HepG2 (cell line): ENCODE measurements around the gene RMI1.

ENCODE experiments used
- ATF7-NPFF ChIP-seq: sonication (generic); formaldehyde crosslinking; IDR thresholded peaks from 2 replicates; pipeline ENCODE4 v1.8.1; 2023; ENCODE audit warnings: mild to moderate bottlenecking, low read depth, missing genetic modification reagents, moderate library complexity
- CEBPB ChIP-seq: IDR thresholded peaks from 2 replicates; pipeline ENCODE4 v1.6.1; 2011; ENCODE audit warnings: low read depth, low read length, improper control_type of control experiment, borderline replicate concordance
- CTCF ChIP-seq: sonication (generic); formaldehyde crosslinking; IDR thresholded peaks from 2 replicates; pipeline ENCODE4 v1.5.0; 2020; ENCODE audit warnings: mild to moderate bottlenecking, missing genetic modification reagents, moderate library complexity
- MEF2D ChIP-seq: sonication (generic); formaldehyde crosslinking; IDR thresholded peaks from 2 replicates; pipeline ENCODE4 v1.5.1; 2020; ENCODE audit warnings: mild to moderate bottlenecking, missing genetic modification reagents
- POLR2A ChIP-seq, 2 experiments: IDR thresholded peaks; 2 replicates each; pipeline ENCODE4 v1.6.1; 2011; ENCODE audit warnings: low read depth in 2 of 2, low read length in 2 of 2, mild to moderate bottlenecking in 1 of 2, moderate library complexity in 1 of 2; ENCODE audit not compliant: insufficient read depth in 1 of 2
- SATB2 ChIP-seq: sonication (generic); formaldehyde crosslinking; IDR thresholded peaks from 2 replicates; pipeline ENCODE4 v1.5.0; 2020; ENCODE audit warnings: missing genetic modification reagents
- TCF7L2 ChIP-seq: IDR thresholded peaks from 2 replicates; pipeline ENCODE4 v1.6.1; 2011; ENCODE audit warnings: mild to moderate bottlenecking, low read depth, low read length, moderate library complexity
- TRIM24 ChIP-seq: sonication (generic); formaldehyde crosslinking; IDR thresholded peaks from 2 replicates; pipeline ENCODE4 v1.8.0; 2022; ENCODE audit warnings: mild to moderate bottlenecking, missing genetic modification reagents
- ZNF225 ChIP-seq: sonication (generic); formaldehyde crosslinking; IDR thresholded peaks from 2 replicates; pipeline ENCODE4 v1.4.0; 2020; ENCODE audit warnings: mild to moderate bottlenecking, missing genetic modification reagents
- ZNF703 ChIP-seq: sonication (generic); formaldehyde crosslinking; IDR thresholded peaks from 2 replicates; pipeline ENCODE4 v1.5.1; 2020; ENCODE audit warnings: missing genetic modification reagents, mild to moderate bottlenecking, moderate library complexity, borderline replicate concordance
- TF ChIP-seq, protein P1 (sequence below): sonication (generic); formaldehyde crosslinking; IDR thresholded peaks from 2 replicates; pipeline ENCODE4 v1.4.0; 2020; ENCODE audit warnings: missing genetic modification reagents, borderline replicate concordance
- TF ChIP-seq, protein P2 (sequence below): sonication (generic); formaldehyde crosslinking; conservative IDR thresholded peaks from 2 replicates; pipeline ENCODE4 v1.8.1; 2023; ENCODE audit warnings: missing genetic modification reagents

DNA sequence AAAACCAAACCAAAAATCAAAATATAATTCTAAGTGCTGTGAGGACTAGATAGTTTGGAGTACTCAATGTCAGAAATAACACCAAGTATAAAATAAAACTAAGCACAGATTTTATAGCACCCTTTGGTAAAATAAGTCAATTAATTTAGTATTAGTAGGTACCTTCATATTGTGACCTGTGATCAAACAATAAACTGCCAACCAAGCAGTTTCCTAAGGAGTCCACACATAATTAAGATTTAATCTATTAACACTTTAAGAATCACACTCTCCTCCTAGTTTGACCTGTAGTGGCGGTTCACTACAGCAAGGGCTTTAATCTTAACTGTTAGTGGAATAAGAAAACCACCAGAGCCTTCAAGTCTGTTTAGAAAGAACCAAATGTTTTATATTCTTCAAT lies 3.4 kb upstream of the RMI1 start:
- TF ChIP-seq, protein P1, sequence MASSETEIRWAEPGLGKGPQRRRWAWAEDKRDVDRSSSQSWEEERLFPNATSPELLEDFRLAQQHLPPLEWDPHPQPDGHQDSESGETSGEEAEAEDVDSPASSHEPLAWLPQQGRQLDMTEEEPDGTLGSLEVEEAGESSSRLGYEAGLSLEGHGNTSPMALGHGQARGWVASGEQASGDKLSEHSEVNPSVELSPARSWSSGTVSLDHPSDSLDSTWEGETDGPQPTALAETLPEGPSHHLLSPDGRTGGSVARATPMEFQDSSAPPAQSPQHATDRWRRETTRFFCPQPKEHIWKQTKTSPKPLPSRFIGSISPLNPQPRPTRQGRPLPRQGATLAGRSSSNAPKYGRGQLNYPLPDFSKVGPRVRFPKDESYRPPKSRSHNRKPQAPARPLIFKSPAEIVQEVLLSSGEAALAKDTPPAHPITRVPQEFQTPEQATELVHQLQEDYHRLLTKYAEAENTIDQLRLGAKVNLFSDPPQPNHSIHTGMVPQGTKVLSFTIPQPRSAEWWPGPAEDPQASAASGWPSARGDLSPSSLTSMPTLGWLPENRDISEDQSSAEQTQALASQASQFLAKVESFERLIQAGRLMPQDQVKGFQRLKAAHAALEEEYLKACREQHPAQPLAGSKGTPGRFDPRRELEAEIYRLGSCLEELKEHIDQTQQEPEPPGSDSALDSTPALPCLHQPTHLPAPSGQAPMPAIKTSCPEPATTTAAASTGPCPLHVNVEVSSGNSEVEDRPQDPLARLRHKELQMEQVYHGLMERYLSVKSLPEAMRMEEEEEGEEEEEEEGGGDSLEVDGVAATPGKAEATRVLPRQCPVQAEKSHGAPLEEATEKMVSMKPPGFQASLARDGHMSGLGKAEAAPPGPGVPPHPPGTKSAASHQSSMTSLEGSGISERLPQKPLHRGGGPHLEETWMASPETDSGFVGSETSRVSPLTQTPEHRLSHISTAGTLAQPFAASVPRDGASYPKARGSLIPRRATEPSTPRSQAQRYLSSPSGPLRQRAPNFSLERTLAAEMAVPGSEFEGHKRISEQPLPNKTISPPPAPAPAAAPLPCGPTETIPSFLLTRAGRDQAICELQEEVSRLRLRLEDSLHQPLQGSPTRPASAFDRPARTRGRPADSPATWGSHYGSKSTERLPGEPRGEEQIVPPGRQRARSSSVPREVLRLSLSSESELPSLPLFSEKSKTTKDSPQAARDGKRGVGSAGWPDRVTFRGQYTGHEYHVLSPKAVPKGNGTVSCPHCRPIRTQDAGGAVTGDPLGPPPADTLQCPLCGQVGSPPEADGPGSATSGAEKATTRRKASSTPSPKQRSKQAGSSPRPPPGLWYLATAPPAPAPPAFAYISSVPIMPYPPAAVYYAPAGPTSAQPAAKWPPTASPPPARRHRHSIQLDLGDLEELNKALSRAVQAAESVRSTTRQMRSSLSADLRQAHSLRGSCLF (CRISPR knock-in tag): no peak
- TF ChIP-seq, protein P2, sequence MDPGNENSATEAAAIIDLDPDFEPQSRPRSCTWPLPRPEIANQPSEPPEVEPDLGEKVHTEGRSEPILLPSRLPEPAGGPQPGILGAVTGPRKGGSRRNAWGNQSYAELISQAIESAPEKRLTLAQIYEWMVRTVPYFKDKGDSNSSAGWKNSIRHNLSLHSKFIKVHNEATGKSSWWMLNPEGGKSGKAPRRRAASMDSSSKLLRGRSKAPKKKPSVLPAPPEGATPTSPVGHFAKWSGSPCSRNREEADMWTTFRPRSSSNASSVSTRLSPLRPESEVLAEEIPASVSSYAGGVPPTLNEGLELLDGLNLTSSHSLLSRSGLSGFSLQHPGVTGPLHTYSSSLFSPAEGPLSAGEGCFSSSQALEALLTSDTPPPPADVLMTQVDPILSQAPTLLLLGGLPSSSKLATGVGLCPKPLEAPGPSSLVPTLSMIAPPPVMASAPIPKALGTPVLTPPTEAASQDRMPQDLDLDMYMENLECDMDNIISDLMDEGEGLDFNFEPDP (CRISPR knock-in tag): no peak
- TF ChIP-seq TRIM24 (CRISPR knock-in tag): no peak
- TF ChIP-seq CEBPB: no peak
- TF ChIP-seq ZNF225 (CRISPR knock-in tag): no peak
- TF ChIP-seq CTCF: no peak
- TF ChIP-seq ZNF703 (CRISPR knock-in tag): no peak
- TF ChIP-seq SATB2 (CRISPR knock-in tag): no peak
- no peak for TF ChIP-seq TCF7L2
- TF ChIP-seq MEF2D (CRISPR knock-in tag): no peak
- no peak for TF ChIP-seq ATF7-NPFF (CRISPR knock-in tag)
- no peak for TF ChIP-seq POLR2A (IDR thresholded peaks at IDR 0.05; ENCODE audit: insufficient read depth in 1 of 2, low read depth in 2 of 2, low read length in 2 of 2)
